Measurements from ENCODE around the gene ASCC1.

- TF ChIP-seq CTCF (conservative IDR thresholded peaks at IDR 0.05 in 1 of 2, IDR thresholded peaks at IDR 0.05 in 1 of 2; ENCODE audit: extremely low read depth in 1 of 2, insufficient read depth in 1 of 2, low read depth in 1 of 2, low read length in 2 of 2) (no peak), EZH2 (IDR thresholded peaks at IDR 0.05; ENCODE audit: borderline replicate concordance, low read length) (no peak)
These were observed 21.1 kb downstream of the ASCC1 start for GRCh38 chr10:72194949-72195348.

Measured in mammary epithelial cell (primary cell).